HG03460 (cell line): ENCODE data around the gene EFCAB11.

Experiments used
- ATAC-seq: cut with Tn5 transposase; IDR thresholded peaks from one replicate; pipeline ENCODE4 v1.9.1; 2021; ENCODE audit not compliant: unreplicated experiment

EFCAB11 gene

GRCh38 chr14:89827265-89827664, 127.3 kb downstream of the EFCAB11 start:
- no peak for ATAC-seq

GRCh38 chr14:89826596-89826995, 127.9 kb downstream of the EFCAB11 start:
- no peak for ATAC-seq

GRCh38 chr14:89823743-89824142, 130.8 kb downstream of the EFCAB11 start:
- no peak for ATAC-seq

- no peak for ATAC-seq
These were observed 140.4 kb downstream of the EFCAB11 start for GRCh38 chr14:89814126-89814525.

- no peak for ATAC-seq
These were observed 140.9 kb downstream of the EFCAB11 start for GRCh38 chr14:89813617-89814031.

- ATAC-seq: no peak
These were observed 142.5 kb downstream of the EFCAB11 start for GRCh38 chr14:89811954-89812575.

GRCh38 chr14:89810101-89810500, 144.4 kb downstream of the EFCAB11 start:
- ATAC-seq: no peak

- no peak for ATAC-seq
These were observed 146.6 kb downstream of the EFCAB11 start for GRCh38 chr14:89807892-89808291.

- ATAC-seq: no peak
These were observed 147.4 kb downstream of the EFCAB11 start for GRCh38 chr14:89807151-89807550.

GRCh38 chr14:89806451-89806850, 148.1 kb downstream of the EFCAB11 start:
- no peak for ATAC-seq

GRCh38 chr14:89805501-89805900, 149.0 kb downstream of the EFCAB11 start:
- no peak for ATAC-seq

- no peak for ATAC-seq
These were observed 151.0 kb downstream of the EFCAB11 start for GRCh38 chr14:89803542-89803941.

- ATAC-seq: no peak
These were observed 153.4 kb downstream of the EFCAB11 start for GRCh38 chr14:89801136-89801535.

- ATAC-seq: no peak
These were observed 156.2 kb downstream of the EFCAB11 start for GRCh38 chr14:89798212-89798773.

- no peak for ATAC-seq
These were observed 157.4 kb downstream of the EFCAB11 start for GRCh38 chr14:89797148-89797547.

GRCh38 chr14:89794096-89794495, 160.4 kb downstream of the EFCAB11 start:
- ATAC-seq: no peak

- ATAC-seq: no peak
These were observed 161.2 kb downstream of the EFCAB11 start for GRCh38 chr14:89793367-89793716.

GRCh38 chr14:89792489-89793366, 161.8 kb downstream of the EFCAB11 start:
- no peak for ATAC-seq

GRCh38 chr14:89787525-89787924, 167.0 kb downstream of the EFCAB11 start:
- no peak for ATAC-seq

GRCh38 chr14:89781046-89781445, 173.5 kb downstream of the EFCAB11 start:
- ATAC-seq: no peak

- no peak for ATAC-seq
These were observed 174.8 kb downstream of the EFCAB11 start for GRCh38 chr14:89779707-89780106.

- no peak for ATAC-seq
These were observed 178.6 kb downstream of the EFCAB11 start for GRCh38 chr14:89775946-89776345.
